HL-60 (cell line): ENCODE measurements around the gene SOX9.

Experiments used
- DNase-seq, 2 experiments: peaks; one replicate each; pipeline ENCODE4 v3.0.0-alpha.2; 2010 to 2020; ENCODE audit warnings: low read depth in 1 of 2, low spot score in 1 of 2
- H3K27ac ChIP-seq: fragments of 250-450 bp; sonication (Bioruptor Pico); replicated peaks from 2 replicates; pipeline ENCODE4 v1.5.1; 2020; ENCODE audit warnings: mild to moderate bottlenecking, moderate library complexity
- H3K27me3 ChIP-seq: fragments of 250-450 bp; sonication (Bioruptor Pico); 2 replicates; pipeline ENCODE4 v1.5.1; 2021; ENCODE audit warnings: mild to moderate bottlenecking, moderate library complexity; ENCODE audit not compliant: insufficient read depth, poor library complexity, severe bottlenecking
- H3K4me3 ChIP-seq: replicated peaks from 2 replicates; pipeline ENCODE4 v1.5.1; 2011; ENCODE audit warnings: mild to moderate bottlenecking, control low read depth, low read length; ENCODE audit not compliant: insufficient read depth
- GABPA ChIP-seq: IDR thresholded peaks from 2 replicates; pipeline ENCODE4 v1.6.1; 2012; ENCODE audit warnings: low read depth
- POLR2AphosphoS5 ChIP-seq: IDR thresholded peaks from 2 replicates; pipeline ENCODE4 v1.6.1; 2012; ENCODE audit warnings: low read depth
- SPI1 ChIP-seq: IDR thresholded peaks from 2 replicates; pipeline ENCODE4 v1.6.1; 2012; ENCODE audit warnings: low read depth, mild to moderate bottlenecking, borderline replicate concordance
- TF ChIP-seq, protein P1 (sequence below): IDR thresholded peaks from 2 replicates; pipeline ENCODE4 v1.6.1; 2012; ENCODE audit warnings: low read depth; ENCODE audit not compliant: insufficient replicate concordance
- TF ChIP-seq, protein P2 (sequence below): IDR thresholded peaks from one replicate; pipeline ENCODE4 v1.5.1; 2011; ENCODE audit warnings: low read length, control low read depth, inconsistent platforms; ENCODE audit not compliant: insufficient read depth

The SOX9 gene

DNA sequence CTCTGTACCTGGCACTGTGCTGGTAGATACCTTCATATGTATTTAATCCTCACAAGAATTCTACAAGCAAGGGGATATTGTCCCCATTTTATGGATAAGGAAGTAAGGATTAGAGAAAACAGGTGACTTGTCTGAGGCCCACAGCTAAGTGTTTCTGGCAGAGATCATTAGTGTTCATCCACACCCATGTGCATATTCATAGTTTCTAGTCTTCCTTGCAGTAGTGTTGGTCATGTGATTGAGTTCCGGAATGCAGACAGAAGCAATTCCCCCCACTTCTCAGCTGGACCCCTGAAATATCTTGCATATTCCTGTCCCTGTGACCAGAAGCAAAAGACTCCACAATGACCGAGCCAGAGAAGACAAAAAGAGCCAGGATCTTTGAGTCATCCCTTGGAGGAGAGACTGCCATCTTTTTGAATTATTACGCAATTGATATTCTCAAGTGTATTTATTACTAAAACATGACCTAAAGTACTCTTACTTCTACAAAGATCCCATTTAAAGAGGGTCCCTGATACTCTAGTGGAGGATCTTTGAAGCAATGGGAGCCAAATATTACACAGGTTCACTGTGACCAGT lies 43.4 kb downstream of the SOX9 start:
- Histone ChIP-seq H3K27me3 (no peaks in the 10 kb centered on the region), H3K27ac (no peak overlapping the region), H3K4me3 (no peak overlapping the region)
- DNase-seq = no peak
- TF ChIP-seq POLR2AphosphoS5 = no peak
- TF ChIP-seq, protein P1, sequence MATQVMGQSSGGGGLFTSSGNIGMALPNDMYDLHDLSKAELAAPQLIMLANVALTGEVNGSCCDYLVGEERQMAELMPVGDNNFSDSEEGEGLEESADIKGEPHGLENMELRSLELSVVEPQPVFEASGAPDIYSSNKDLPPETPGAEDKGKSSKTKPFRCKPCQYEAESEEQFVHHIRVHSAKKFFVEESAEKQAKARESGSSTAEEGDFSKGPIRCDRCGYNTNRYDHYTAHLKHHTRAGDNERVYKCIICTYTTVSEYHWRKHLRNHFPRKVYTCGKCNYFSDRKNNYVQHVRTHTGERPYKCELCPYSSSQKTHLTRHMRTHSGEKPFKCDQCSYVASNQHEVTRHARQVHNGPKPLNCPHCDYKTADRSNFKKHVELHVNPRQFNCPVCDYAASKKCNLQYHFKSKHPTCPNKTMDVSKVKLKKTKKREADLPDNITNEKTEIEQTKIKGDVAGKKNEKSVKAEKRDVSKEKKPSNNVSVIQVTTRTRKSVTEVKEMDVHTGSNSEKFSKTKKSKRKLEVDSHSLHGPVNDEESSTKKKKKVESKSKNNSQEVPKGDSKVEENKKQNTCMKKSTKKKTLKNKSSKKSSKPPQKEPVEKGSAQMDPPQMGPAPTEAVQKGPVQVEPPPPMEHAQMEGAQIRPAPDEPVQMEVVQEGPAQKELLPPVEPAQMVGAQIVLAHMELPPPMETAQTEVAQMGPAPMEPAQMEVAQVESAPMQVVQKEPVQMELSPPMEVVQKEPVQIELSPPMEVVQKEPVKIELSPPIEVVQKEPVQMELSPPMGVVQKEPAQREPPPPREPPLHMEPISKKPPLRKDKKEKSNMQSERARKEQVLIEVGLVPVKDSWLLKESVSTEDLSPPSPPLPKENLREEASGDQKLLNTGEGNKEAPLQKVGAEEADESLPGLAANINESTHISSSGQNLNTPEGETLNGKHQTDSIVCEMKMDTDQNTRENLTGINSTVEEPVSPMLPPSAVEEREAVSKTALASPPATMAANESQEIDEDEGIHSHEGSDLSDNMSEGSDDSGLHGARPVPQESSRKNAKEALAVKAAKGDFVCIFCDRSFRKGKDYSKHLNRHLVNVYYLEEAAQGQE = no peak
- TF ChIP-seq SPI1 = no peak
- TF ChIP-seq, protein P2, sequence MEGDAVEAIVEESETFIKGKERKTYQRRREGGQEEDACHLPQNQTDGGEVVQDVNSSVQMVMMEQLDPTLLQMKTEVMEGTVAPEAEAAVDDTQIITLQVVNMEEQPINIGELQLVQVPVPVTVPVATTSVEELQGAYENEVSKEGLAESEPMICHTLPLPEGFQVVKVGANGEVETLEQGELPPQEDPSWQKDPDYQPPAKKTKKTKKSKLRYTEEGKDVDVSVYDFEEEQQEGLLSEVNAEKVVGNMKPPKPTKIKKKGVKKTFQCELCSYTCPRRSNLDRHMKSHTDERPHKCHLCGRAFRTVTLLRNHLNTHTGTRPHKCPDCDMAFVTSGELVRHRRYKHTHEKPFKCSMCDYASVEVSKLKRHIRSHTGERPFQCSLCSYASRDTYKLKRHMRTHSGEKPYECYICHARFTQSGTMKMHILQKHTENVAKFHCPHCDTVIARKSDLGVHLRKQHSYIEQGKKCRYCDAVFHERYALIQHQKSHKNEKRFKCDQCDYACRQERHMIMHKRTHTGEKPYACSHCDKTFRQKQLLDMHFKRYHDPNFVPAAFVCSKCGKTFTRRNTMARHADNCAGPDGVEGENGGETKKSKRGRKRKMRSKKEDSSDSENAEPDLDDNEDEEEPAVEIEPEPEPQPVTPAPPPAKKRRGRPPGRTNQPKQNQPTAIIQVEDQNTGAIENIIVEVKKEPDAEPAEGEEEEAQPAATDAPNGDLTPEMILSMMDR = no peak
- no peak for TF ChIP-seq GABPA

DNA sequence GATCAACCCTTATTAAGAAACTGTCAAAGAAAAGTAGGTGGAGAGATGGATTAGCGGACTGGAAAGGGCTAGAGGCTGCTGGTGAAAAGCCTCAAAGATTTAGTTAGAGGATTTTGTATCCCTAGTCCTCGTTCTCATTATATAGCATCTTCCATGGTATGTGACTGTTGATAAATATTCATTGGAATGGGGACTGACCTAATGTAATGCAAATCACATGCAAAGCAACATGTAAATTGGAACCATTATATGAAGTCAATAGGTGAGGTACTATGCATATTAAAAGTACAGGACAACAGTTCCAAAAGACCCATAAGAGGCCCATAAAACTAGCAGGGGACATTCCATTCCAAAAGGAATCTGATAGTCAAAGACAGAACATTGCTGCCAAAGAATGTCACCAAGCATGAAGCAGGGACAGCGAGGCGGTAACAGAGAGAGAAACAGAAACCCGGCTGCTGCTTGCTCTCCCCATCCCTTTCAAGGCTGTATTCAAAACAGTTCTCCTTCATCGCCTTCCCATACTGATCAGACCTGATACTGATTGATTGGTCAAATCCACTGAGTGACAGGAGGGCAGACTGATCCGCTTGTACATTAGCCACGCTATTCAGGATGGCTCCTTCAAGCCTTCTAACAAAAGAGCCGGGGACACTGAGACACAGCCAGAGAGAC lies 44.5 kb downstream of the SOX9 start:
- Histone ChIP-seq H3K27me3 (peaks cover 2% of the 10 kb centered on the region), H3K27ac (no peak overlapping the region), H3K4me3 (no peak overlapping the region)
- TF ChIP-seq, protein P2 = no peak
- no peak for TF ChIP-seq GABPA
- TF ChIP-seq POLR2AphosphoS5 = no peak
- DNase-seq = no peak

DNA sequence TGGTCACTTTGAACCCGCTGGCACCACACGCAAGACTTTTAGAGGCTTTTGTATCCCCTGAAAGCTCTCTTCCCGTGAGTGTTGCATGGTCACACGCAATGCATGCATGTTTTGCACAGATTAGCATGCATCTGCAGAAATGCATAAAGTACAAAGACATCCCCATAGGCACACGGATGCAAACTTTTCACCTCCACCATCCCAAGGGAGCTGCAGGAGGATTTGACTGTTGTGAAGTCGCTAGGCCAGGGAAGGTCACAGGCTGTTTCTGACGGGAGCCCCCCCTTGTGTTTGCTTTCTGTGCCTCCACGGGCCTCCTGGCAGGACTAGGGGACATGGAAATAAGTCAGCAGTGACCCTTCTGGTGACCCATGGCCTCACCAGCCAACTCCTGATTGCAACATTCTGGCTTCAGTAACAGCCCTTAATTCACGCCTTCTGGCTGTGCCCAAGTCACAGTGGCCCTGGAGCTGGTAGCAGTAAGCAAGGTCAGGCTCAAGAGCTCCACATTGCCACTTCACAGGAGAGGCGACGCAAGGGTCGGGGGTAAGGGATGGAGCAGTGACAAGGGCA lies 45.1 kb downstream of the SOX9 start:
- Histone ChIP-seq H3K27me3 (peaks cover 2% of the 10 kb centered on the region), H3K4me3 (no peak overlapping the region), H3K27ac (no peak overlapping the region)
- TF ChIP-seq, protein P2 = no peak
- TF ChIP-seq POLR2AphosphoS5 (no peak), SPI1 (no peak), GABPA (no peak)
- TF ChIP-seq, protein P1 = no peak
- DNase-seq = no peak
